ENCODE measurements around the gene GALK1. TPM values are rescaled to one million over a fixed set of nuclear protein-coding genes. Genes with fewer than 3 reads are reported as not detected.

GALK1 gene
- total and polyA plus RNA-seq, 9 of the 15 experiments (the other 6 are each of a cell fraction or from before 2014, with no cell fraction given), result 0.45 to 51.6 (median 17.4) TPM

DNA sequence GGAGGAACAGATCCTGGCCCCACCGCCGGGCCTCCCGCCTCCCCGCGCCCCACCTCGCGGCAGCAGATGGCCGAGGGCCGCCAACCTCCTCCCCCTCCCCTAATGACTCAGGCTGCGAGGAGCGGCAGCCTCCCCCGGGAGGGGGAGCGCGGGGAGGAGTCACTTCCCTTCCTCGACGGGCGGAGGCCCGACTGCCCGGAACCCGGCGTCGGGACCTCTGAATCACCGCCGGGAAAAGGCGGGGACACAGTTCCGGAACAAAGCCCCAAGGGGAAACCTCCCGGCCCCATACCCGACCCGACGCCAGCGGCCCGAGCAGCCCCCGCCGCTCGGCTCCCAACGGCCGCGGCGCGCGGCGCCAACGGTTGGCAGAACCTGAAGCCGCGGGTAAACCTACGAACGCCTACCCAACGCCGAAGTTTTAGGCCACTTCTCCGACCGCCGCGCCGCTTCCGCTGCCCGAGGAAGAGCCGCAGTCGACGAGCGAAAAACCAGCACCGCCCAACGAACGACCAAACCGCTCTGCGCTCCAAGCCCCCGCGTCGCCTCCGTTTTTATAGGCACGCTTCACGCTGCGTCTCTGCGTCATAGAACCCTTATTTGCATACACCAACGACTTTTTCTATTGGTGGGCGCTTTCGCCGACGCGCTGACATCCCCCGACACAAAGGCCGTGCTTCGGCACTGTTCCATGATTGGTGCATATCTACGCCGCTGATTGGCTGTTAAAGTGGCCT is 14.4 kb upstream of the GALK1 start (continued):
- TF ChIP-seq, protein P1, sequence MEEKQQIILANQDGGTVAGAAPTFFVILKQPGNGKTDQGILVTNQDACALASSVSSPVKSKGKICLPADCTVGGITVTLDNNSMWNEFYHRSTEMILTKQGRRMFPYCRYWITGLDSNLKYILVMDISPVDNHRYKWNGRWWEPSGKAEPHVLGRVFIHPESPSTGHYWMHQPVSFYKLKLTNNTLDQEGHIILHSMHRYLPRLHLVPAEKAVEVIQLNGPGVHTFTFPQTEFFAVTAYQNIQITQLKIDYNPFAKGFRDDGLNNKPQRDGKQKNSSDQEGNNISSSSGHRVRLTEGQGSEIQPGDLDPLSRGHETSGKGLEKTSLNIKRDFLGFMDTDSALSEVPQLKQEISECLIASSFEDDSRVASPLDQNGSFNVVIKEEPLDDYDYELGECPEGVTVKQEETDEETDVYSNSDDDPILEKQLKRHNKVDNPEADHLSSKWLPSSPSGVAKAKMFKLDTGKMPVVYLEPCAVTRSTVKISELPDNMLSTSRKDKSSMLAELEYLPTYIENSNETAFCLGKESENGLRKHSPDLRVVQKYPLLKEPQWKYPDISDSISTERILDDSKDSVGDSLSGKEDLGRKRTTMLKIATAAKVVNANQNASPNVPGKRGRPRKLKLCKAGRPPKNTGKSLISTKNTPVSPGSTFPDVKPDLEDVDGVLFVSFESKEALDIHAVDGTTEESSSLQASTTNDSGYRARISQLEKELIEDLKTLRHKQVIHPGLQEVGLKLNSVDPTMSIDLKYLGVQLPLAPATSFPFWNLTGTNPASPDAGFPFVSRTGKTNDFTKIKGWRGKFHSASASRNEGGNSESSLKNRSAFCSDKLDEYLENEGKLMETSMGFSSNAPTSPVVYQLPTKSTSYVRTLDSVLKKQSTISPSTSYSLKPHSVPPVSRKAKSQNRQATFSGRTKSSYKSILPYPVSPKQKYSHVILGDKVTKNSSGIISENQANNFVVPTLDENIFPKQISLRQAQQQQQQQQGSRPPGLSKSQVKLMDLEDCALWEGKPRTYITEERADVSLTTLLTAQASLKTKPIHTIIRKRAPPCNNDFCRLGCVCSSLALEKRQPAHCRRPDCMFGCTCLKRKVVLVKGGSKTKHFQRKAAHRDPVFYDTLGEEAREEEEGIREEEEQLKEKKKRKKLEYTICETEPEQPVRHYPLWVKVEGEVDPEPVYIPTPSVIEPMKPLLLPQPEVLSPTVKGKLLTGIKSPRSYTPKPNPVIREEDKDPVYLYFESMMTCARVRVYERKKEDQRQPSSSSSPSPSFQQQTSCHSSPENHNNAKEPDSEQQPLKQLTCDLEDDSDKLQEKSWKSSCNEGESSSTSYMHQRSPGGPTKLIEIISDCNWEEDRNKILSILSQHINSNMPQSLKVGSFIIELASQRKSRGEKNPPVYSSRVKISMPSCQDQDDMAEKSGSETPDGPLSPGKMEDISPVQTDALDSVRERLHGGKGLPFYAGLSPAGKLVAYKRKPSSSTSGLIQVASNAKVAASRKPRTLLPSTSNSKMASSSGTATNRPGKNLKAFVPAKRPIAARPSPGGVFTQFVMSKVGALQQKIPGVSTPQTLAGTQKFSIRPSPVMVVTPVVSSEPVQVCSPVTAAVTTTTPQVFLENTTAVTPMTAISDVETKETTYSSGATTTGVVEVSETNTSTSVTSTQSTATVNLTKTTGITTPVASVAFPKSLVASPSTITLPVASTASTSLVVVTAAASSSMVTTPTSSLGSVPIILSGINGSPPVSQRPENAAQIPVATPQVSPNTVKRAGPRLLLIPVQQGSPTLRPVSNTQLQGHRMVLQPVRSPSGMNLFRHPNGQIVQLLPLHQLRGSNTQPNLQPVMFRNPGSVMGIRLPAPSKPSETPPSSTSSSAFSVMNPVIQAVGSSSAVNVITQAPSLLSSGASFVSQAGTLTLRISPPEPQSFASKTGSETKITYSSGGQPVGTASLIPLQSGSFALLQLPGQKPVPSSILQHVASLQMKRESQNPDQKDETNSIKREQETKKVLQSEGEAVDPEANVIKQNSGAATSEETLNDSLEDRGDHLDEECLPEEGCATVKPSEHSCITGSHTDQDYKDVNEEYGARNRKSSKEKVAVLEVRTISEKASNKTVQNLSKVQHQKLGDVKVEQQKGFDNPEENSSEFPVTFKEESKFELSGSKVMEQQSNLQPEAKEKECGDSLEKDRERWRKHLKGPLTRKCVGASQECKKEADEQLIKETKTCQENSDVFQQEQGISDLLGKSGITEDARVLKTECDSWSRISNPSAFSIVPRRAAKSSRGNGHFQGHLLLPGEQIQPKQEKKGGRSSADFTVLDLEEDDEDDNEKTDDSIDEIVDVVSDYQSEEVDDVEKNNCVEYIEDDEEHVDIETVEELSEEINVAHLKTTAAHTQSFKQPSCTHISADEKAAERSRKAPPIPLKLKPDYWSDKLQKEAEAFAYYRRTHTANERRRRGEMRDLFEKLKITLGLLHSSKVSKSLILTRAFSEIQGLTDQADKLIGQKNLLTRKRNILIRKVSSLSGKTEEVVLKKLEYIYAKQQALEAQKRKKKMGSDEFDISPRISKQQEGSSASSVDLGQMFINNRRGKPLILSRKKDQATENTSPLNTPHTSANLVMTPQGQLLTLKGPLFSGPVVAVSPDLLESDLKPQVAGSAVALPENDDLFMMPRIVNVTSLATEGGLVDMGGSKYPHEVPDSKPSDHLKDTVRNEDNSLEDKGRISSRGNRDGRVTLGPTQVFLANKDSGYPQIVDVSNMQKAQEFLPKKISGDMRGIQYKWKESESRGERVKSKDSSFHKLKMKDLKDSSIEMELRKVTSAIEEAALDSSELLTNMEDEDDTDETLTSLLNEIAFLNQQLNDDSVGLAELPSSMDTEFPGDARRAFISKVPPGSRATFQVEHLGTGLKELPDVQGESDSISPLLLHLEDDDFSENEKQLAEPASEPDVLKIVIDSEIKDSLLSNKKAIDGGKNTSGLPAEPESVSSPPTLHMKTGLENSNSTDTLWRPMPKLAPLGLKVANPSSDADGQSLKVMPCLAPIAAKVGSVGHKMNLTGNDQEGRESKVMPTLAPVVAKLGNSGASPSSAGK (IDR thresholded peaks at IDR 0.05), result no peak
- TF ChIP-seq, protein P2, sequence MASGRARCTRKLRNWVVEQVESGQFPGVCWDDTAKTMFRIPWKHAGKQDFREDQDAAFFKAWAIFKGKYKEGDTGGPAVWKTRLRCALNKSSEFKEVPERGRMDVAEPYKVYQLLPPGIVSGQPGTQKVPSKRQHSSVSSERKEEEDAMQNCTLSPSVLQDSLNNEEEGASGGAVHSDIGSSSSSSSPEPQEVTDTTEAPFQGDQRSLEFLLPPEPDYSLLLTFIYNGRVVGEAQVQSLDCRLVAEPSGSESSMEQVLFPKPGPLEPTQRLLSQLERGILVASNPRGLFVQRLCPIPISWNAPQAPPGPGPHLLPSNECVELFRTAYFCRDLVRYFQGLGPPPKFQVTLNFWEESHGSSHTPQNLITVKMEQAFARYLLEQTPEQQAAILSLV (tag; IDR thresholded peaks at IDR 0.05), result no peak
- TF ChIP-seq SMAD1 (IDR thresholded peaks at IDR 0.05; ENCODE audit: low read depth, low read length, partially characterized antibody) (peak; percentile 100), CAMTA2 (CRISPR knock-in tag; conservative IDR thresholded peaks at IDR 0.05) (0 out of 2 replicates have a peak, but pooled peaks have one; percentile 34), ZNF121 (CRISPR knock-in tag; conservative IDR thresholded peaks at IDR 0.05) (no peak), ZNF23 (CRISPR knock-in tag; IDR thresholded peaks at IDR 0.05) (no peak), SRSF7 (optimal IDR thresholded peaks at IDR 0.05; ENCODE audit: low read depth, low read length) (peak; percentile 94), SAFB2 (IDR thresholded peaks at IDR 0.05; ENCODE audit: borderline replicate concordance, low read depth, low read length, severe bottlenecking) (no peak), KLF1 (tag; IDR thresholded peaks at IDR 0.05) (peak; percentile 88), TEAD4 (IDR thresholded peaks at IDR 0.05; ENCODE audit: low read length) (peak; percentile 64), TEAD4 (CRISPR knock-in tag; IDR thresholded peaks at IDR 0.05; ENCODE audit: borderline replicate concordance) (no peak), ADNP (tag; IDR thresholded peaks at IDR 0.05) (no peak), SUPT5H (IDR thresholded peaks at IDR 0.05) (peak; percentile 100)
- TF ChIP-seq, protein P3, sequence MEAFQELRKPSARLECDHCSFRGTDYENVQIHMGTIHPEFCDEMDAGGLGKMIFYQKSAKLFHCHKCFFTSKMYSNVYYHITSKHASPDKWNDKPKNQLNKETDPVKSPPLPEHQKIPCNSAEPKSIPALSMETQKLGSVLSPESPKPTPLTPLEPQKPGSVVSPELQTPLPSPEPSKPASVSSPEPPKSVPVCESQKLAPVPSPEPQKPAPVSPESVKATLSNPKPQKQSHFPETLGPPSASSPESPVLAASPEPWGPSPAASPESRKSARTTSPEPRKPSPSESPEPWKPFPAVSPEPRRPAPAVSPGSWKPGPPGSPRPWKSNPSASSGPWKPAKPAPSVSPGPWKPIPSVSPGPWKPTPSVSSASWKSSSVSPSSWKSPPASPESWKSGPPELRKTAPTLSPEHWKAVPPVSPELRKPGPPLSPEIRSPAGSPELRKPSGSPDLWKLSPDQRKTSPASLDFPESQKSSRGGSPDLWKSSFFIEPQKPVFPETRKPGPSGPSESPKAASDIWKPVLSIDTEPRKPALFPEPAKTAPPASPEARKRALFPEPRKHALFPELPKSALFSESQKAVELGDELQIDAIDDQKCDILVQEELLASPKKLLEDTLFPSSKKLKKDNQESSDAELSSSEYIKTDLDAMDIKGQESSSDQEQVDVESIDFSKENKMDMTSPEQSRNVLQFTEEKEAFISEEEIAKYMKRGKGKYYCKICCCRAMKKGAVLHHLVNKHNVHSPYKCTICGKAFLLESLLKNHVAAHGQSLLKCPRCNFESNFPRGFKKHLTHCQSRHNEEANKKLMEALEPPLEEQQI (IDR thresholded peaks at IDR 0.05), result no peak

Data from K562 (cell line).